ENCODE measurements around the gene HELB.

The HELB gene

GRCh38 chr12:66288121-66288520 lies 14.2 kb upstream of the HELB start:
- H4K91ac ChIP-seq (ENCODE audit: low read depth, low read length, poor library complexity) = no peak overlapping the region
- H3K9me3 ChIP-seq (replicated peaks in 1 of 2; ENCODE audit: control insufficient read depth in 2 of 2, insufficient read depth in 1 of 2, low read depth in 1 of 2, low read length in 2 of 2) = no peaks in the 10 kb centered on the region
- no peak overlapping the region for H2BK120ac ChIP-seq (ENCODE audit: low read depth, low read length)
- H3K23ac ChIP-seq (ENCODE audit: low read depth, low read length, poor library complexity) = no peak overlapping the region
- H3K27ac ChIP-seq (replicated peaks; ENCODE audit: low read length) = no peak overlapping the region
- H3K14ac ChIP-seq (ENCODE audit: low read length) = no peak overlapping the region
- no peak overlapping the region for H3K4me3 ChIP-seq (ENCODE audit: low read length in 2 of 2)
- no peak overlapping the region for H3K9ac ChIP-seq (ENCODE audit: low read depth, low read length, poor library complexity)
- H3K79me1 ChIP-seq (ENCODE audit: low read depth, low read length) = no peaks in the 10 kb centered on the region
- no peak overlapping the region for H3K18ac ChIP-seq (ENCODE audit: low read length)
- WGBS, 2 donors (ENCODE audit: extremely low coverage in 2 of 2, insufficient read length in 2 of 2, insufficient replicate concordance in 1 of 2) = no CpG with 5 or more reads among the region's 5 CpGs
- no peaks in the 10 kb centered on the region for H3K36me3 ChIP-seq (replicated peaks in 1 of 2; ENCODE audit: control insufficient read depth in 2 of 2, insufficient read depth in 2 of 2, low read length in 2 of 2)
- no peak overlapping the region for H2BK15ac ChIP-seq (ENCODE audit: low read length)
- DNase-seq (ENCODE audit: low spot score) = no peak
- H3K4me2 ChIP-seq (ENCODE audit: insufficient read depth, low read length, poor library complexity, severe bottlenecking) = no peak overlapping the region
- H2BK12ac ChIP-seq (ENCODE audit: low read length) = no peak overlapping the region
- no peak overlapping the region for H4K8ac ChIP-seq (ENCODE audit: low read depth, low read length)
- H3K4ac ChIP-seq (ENCODE audit: low read length) = no peak overlapping the region
- H2AFZ ChIP-seq (ENCODE audit: low read length) = no peak overlapping the region
- no peaks in the 10 kb centered on the region for H3K4me1 ChIP-seq (ENCODE audit: control insufficient read depth in 2 of 2, insufficient read depth in 1 of 2, low read depth in 1 of 2, low read length in 2 of 2)
- no peak overlapping the region for H2BK5ac ChIP-seq (ENCODE audit: low read length)
- no peak overlapping the region for H2AK5ac ChIP-seq (ENCODE audit: low read depth, low read length)
- H3K27me3 ChIP-seq (ENCODE audit: control insufficient read depth in 3 of 3, insufficient read depth in 3 of 3, low read depth in 1 of 3, low read length in 3 of 3) = no peaks in the 10 kb centered on the region

GRCh38 chr12:66289485-66289884 lies 12.8 kb upstream of the HELB start:
- H3K4me3 ChIP-seq (ENCODE audit: low read length in 2 of 2) = no peak overlapping the region
- no peak overlapping the region for H3K4ac ChIP-seq (ENCODE audit: low read length)
- H3K18ac ChIP-seq (ENCODE audit: low read length) = no peak overlapping the region
- no peak overlapping the region for H3K23ac ChIP-seq (ENCODE audit: low read depth, low read length, poor library complexity)
- no CpG with 5 or more reads among the region's 2 CpGs for WGBS, 2 donors (ENCODE audit: extremely low coverage in 2 of 2, insufficient read length in 2 of 2, insufficient replicate concordance in 1 of 2)
- no peak overlapping the region for H3K9ac ChIP-seq (ENCODE audit: low read depth, low read length, poor library complexity)
- H2BK5ac ChIP-seq (ENCODE audit: low read length) = no peak overlapping the region
- no peaks in the 10 kb centered on the region for H3K4me1 ChIP-seq (ENCODE audit: control insufficient read depth in 2 of 2, insufficient read depth in 1 of 2, low read depth in 1 of 2, low read length in 2 of 2)
- H3K4me2 ChIP-seq (ENCODE audit: insufficient read depth, low read length, poor library complexity, severe bottlenecking) = no peak overlapping the region
- H3K27me3 ChIP-seq (ENCODE audit: control insufficient read depth in 3 of 3, insufficient read depth in 3 of 3, low read depth in 1 of 3, low read length in 3 of 3) = no peaks in the 10 kb centered on the region
- H3K79me1 ChIP-seq (ENCODE audit: low read depth, low read length) = no peaks in the 10 kb centered on the region
- H2BK120ac ChIP-seq (ENCODE audit: low read depth, low read length) = no peak overlapping the region
- no peak overlapping the region for H2AK5ac ChIP-seq (ENCODE audit: low read depth, low read length)
- no peaks in the 10 kb centered on the region for H3K36me3 ChIP-seq (replicated peaks in 1 of 2; ENCODE audit: control insufficient read depth in 2 of 2, insufficient read depth in 2 of 2, low read length in 2 of 2)
- H4K8ac ChIP-seq (ENCODE audit: low read depth, low read length) = no peak overlapping the region
- no peak overlapping the region for H4K91ac ChIP-seq (ENCODE audit: low read depth, low read length, poor library complexity)
- no peak overlapping the region for H2AFZ ChIP-seq (ENCODE audit: low read length)
- H3K27ac ChIP-seq (replicated peaks; ENCODE audit: low read length) = no peak overlapping the region
- no peak overlapping the region for H2BK12ac ChIP-seq (ENCODE audit: low read length)
- no peaks in the 10 kb centered on the region for H3K9me3 ChIP-seq (replicated peaks in 1 of 2; ENCODE audit: control insufficient read depth in 2 of 2, insufficient read depth in 1 of 2, low read depth in 1 of 2, low read length in 2 of 2)
- H3K14ac ChIP-seq (ENCODE audit: low read length) = no peak overlapping the region
- H2BK15ac ChIP-seq (ENCODE audit: low read length) = no peak overlapping the region
- no peak for DNase-seq (ENCODE audit: low spot score)

GRCh38 chr12:66290716-66291200 lies 11.5 kb upstream of the HELB start:
- Histone ChIP-seq H2AFZ (ENCODE audit: low read length) (no peak overlapping the region), H3K79me1 (ENCODE audit: low read depth, low read length) (no peaks in the 10 kb centered on the region), H2BK120ac (ENCODE audit: low read depth, low read length) (no peak overlapping the region), H4K8ac (ENCODE audit: low read depth, low read length) (no peak overlapping the region), H3K27me3 (ENCODE audit: control insufficient read depth in 3 of 3, insufficient read depth in 3 of 3, low read depth in 1 of 3, low read length in 3 of 3) (no peaks in the 10 kb centered on the region), H3K18ac (ENCODE audit: low read length) (no peak overlapping the region), H2BK5ac (ENCODE audit: low read length) (no peak overlapping the region), H3K4me2 (ENCODE audit: insufficient read depth, low read length, poor library complexity, severe bottlenecking) (no peak overlapping the region), H2AK5ac (ENCODE audit: low read depth, low read length) (no peak overlapping the region), H2BK15ac (ENCODE audit: low read length) (no peak overlapping the region), H3K9me3 (replicated peaks in 1 of 2; ENCODE audit: control insufficient read depth in 2 of 2, insufficient read depth in 1 of 2, low read depth in 1 of 2, low read length in 2 of 2) (no peaks in the 10 kb centered on the region), H3K4me1 (ENCODE audit: control insufficient read depth in 2 of 2, insufficient read depth in 1 of 2, low read depth in 1 of 2, low read length in 2 of 2) (no peaks in the 10 kb centered on the region), H3K27ac (replicated peaks; ENCODE audit: low read length) (no peak overlapping the region), H2BK12ac (ENCODE audit: low read length) (no peak overlapping the region), H3K23ac (ENCODE audit: low read depth, low read length, poor library complexity) (no peak overlapping the region), H3K4ac (ENCODE audit: low read length) (no peak overlapping the region), H4K91ac (ENCODE audit: low read depth, low read length, poor library complexity) (no peak overlapping the region), H3K4me3 (ENCODE audit: low read length in 2 of 2) (no peak overlapping the region), H3K36me3 (replicated peaks in 1 of 2; ENCODE audit: control insufficient read depth in 2 of 2, insufficient read depth in 2 of 2, low read length in 2 of 2) (no peaks in the 10 kb centered on the region), H3K9ac (ENCODE audit: low read depth, low read length, poor library complexity) (no peak overlapping the region), H3K14ac (ENCODE audit: low read length) (no peak overlapping the region)
- no CpG with 5 or more reads among the region's 2 CpGs for WGBS, 2 donors (ENCODE audit: extremely low coverage in 2 of 2, insufficient read length in 2 of 2, insufficient replicate concordance in 1 of 2)
- no peak for DNase-seq (ENCODE audit: low spot score)

GRCh38 chr12:66296176-66296683 lies 6.1 kb upstream of the HELB start:
- H3K4me3 ChIP-seq (ENCODE audit: low read length in 2 of 2) = no peak overlapping the region
- no peak overlapping the region for H2BK12ac ChIP-seq (ENCODE audit: low read length)
- H3K27ac ChIP-seq (replicated peaks; ENCODE audit: low read length) = no peak overlapping the region
- no peaks in the 10 kb centered on the region for H3K4me1 ChIP-seq (ENCODE audit: control insufficient read depth in 2 of 2, insufficient read depth in 1 of 2, low read depth in 1 of 2, low read length in 2 of 2)
- H3K9ac ChIP-seq (ENCODE audit: low read depth, low read length, poor library complexity) = no peak overlapping the region
- no peak overlapping the region for H3K4me2 ChIP-seq (ENCODE audit: insufficient read depth, low read length, poor library complexity, severe bottlenecking)
- H3K14ac ChIP-seq (ENCODE audit: low read length) = no peak overlapping the region
- peaks cover 0 to 24% (median 3%) of the 10 kb centered on the region in 3 experiments for H3K27me3 ChIP-seq (ENCODE audit: control insufficient read depth in 3 of 3, insufficient read depth in 3 of 3, low read depth in 1 of 3, low read length in 3 of 3)
- H3K9me3 ChIP-seq (replicated peaks in 1 of 2; ENCODE audit: control insufficient read depth in 2 of 2, insufficient read depth in 1 of 2, low read depth in 1 of 2, low read length in 2 of 2) = no peaks in the 10 kb centered on the region
- H3K18ac ChIP-seq (ENCODE audit: low read length) = no peak overlapping the region
- no peak overlapping the region for H2BK15ac ChIP-seq (ENCODE audit: low read length)
- no peaks in the 10 kb centered on the region for H3K79me1 ChIP-seq (ENCODE audit: low read depth, low read length)
- no peak overlapping the region for H4K8ac ChIP-seq (ENCODE audit: low read depth, low read length)
- no peak overlapping the region for H2BK120ac ChIP-seq (ENCODE audit: low read depth, low read length)
- no peak overlapping the region for H2BK5ac ChIP-seq (ENCODE audit: low read length)
- no peak overlapping the region for H3K4ac ChIP-seq (ENCODE audit: low read length)
- no peaks in the 10 kb centered on the region for H3K36me3 ChIP-seq (replicated peaks in 1 of 2; ENCODE audit: control insufficient read depth in 2 of 2, insufficient read depth in 2 of 2, low read length in 2 of 2)
- H4K91ac ChIP-seq (ENCODE audit: low read depth, low read length, poor library complexity) = no peak overlapping the region
- no peak overlapping the region for H2AFZ ChIP-seq (ENCODE audit: low read length)
- no CpG with 5 or more reads among the region's 1 CpG for WGBS, 2 donors (ENCODE audit: extremely low coverage in 2 of 2, insufficient read length in 2 of 2, insufficient replicate concordance in 1 of 2)
- DNase-seq (ENCODE audit: low spot score) = no peak
- no peak overlapping the region for H3K23ac ChIP-seq (ENCODE audit: low read depth, low read length, poor library complexity)
- H2AK5ac ChIP-seq (ENCODE audit: low read depth, low read length) = no peak overlapping the region
